HCT116 (cell line): Measurements from ENCODE around the gene APOM. TPM values are rescaled to one million over a fixed set of nuclear protein-coding genes. Genes with fewer than 3 reads are reported as not detected.

ENCODE experiments used
- ATAC-seq: fragments of 200-7000 bp; cut with Tn5 transposase; 2 replicates; pipeline ENCODE4 v1.9.1; 2020; ENCODE audit warnings: mild to moderate bottlenecking, moderate library complexity
- BruUV-seq: library from RNA; stranded (reverse); fragments of 400-500 nt; replicated peaks from 2 replicates; lab custom pipeline; 2021; lab: Mats Ljungman, UMichigan
- CTCF ChIA-PET: fragments of 300-600 bp; sonication (Branson Sonifier 250); formaldehyde crosslinking; loops from one replicate; lab custom pipeline; 2021; ENCODE audit warnings: antibody characterized with exemption; lab: Charles Lee
- POLR2A ChIA-PET: fragments of 300-600, 350-600 bp; sonication (Branson Sonifier 250); formaldehyde crosslinking; loops from one replicate; lab custom pipeline; 2021; ENCODE audit warnings: antibody characterized with exemption; lab: Charles Lee
- RAD21 ChIA-PET, 2 experiments: fragments of 300-600 bp; sonication (Branson Sonifier 250); formaldehyde crosslinking; loops; one replicate each; lab custom pipeline; 2023; ENCODE audit warnings: low total read pairs in 2 of 2; ENCODE audit not compliant: uncharacterized antibody in 2 of 2, unreplicated experiment in 2 of 2, low non-redundant PET in 1 of 2; lab: Charles Lee
- DNase-seq: peaks from one replicate; pipeline ENCODE4 v3.0.0-alpha.2; 2010; ENCODE audit warnings: low read depth, low spot score
- H2AFZ ChIP-seq: fragments of 200-600 bp; shearing (Covaris generic), sonication (generic); 2 replicates; pipeline ENCODE4 v1.6.1; 2017; ENCODE audit warnings: low read depth, mixed run types, mixed read lengths, antibody characterized with exemption, low read length; ENCODE audit not compliant: poor library complexity, severe bottlenecking
- H3K27ac ChIP-seq: 2 replicates; pipeline ENCODE4 v1.5.1; 2012; ENCODE audit warnings: low read depth, low read length
- H3K27me3 ChIP-seq: fragments of 200-600 bp; sonication (generic); 2 replicates; pipeline ENCODE4 v1.6.1; 2016; ENCODE audit warnings: mixed run types, low read length, mixed read lengths; ENCODE audit not compliant: insufficient read depth
- H3K36me3 ChIP-seq, 2 experiments: fragments of 200-500 bp in 1 of 2; fragments of 200-600 bp in 1 of 2; sonication (Bioruptor generic) in 1 of 2; sonication (generic) in 1 of 2; 2 replicates each; pipeline versions ENCODE4 v1.5.1 to v1.6.1; 2014 to 2016; ENCODE audit warnings: low read length in 2 of 2, inconsistent platforms in 1 of 2, mixed read lengths in 1 of 2, mixed run types in 1 of 2; ENCODE audit not compliant: insufficient read depth in 2 of 2, control insufficient read depth in 1 of 2
- H3K4me1 ChIP-seq, 2 experiments: fragments of 200-600 bp in 1 of 2; sonication (generic) in 1 of 2; 2 replicates each; pipeline versions ENCODE4 v1.5.1 to v1.6.1; 2012 to 2017; ENCODE audit warnings: low read length in 2 of 2, inconsistent platforms in 1 of 2, mild to moderate bottlenecking in 1 of 2, mixed read lengths in 1 of 2, mixed run types in 1 of 2, moderate library complexity in 1 of 2; ENCODE audit not compliant: insufficient read depth in 2 of 2, control insufficient read depth in 1 of 2
- H3K4me2 ChIP-seq: fragments of 200-600 bp; sonication (generic); 2 replicates; pipeline ENCODE4 v1.6.1; 2017; ENCODE audit warnings: mixed run types, low read length, mixed read lengths
- H3K4me3 ChIP-seq, 2 experiments: fragments of 200-600 bp in 1 of 2; sonication (generic) in 1 of 2; replicated peaks in 1 of 2; 2 replicates each; pipeline ENCODE4 v1.5.1; 2011 to 2016; ENCODE audit warnings: low read length in 2 of 2, control low read depth in 1 of 2, low read depth in 1 of 2, mild to moderate bottlenecking in 1 of 2, mixed read lengths in 1 of 2, mixed run types in 1 of 2
- H3K79me2 ChIP-seq: fragments of 200-600 bp; sonication (generic); 2 replicates; pipeline ENCODE4 v1.6.1; 2017; ENCODE audit warnings: mild to moderate bottlenecking, mixed run types, low read length, moderate library complexity, mixed read lengths; ENCODE audit not compliant: insufficient read depth
- H3K9ac ChIP-seq: fragments of 200-600 bp; sonication (generic); 2 replicates; pipeline ENCODE4 v1.6.1; 2016; ENCODE audit warnings: low read length, mixed read lengths
- H3K9me2 ChIP-seq: fragments of 200-600 bp; sonication (generic), shearing (Covaris generic); 2 replicates; pipeline ENCODE4 v1.6.1; 2017; ENCODE audit warnings: mixed run types, mild to moderate bottlenecking, moderate library complexity; ENCODE audit not compliant: insufficient read depth
- H3K9me3 ChIP-seq, 2 experiments: fragments of 200-500 bp in 1 of 2; fragments of 200-600 bp in 1 of 2; sonication (Bioruptor generic) in 1 of 2; sonication (generic) in 1 of 2; 2 replicates each; pipeline ENCODE4 v1.6.1; 2014 to 2017; ENCODE audit warnings: low read length in 2 of 2, mixed read lengths in 2 of 2, inconsistent platforms in 1 of 2, low read depth in 1 of 2, mild to moderate bottlenecking in 1 of 2, mixed run types in 1 of 2, moderate library complexity in 1 of 2; ENCODE audit not compliant: control insufficient read depth in 1 of 2, insufficient read depth in 1 of 2
- H4K20me1 ChIP-seq: fragments of 200-600 bp; sonication (generic), shearing (Covaris generic); 2 replicates; pipeline ENCODE4 v1.6.1; 2017; ENCODE audit warnings: mixed run types, mild to moderate bottlenecking, moderate library complexity; ENCODE audit not compliant: insufficient read depth
- ATF3 ChIP-seq: IDR thresholded peaks from 2 replicates; pipeline ENCODE4 v1.6.1; 2012
- CBX3 ChIP-seq: IDR thresholded peaks from 2 replicates; pipeline ENCODE4 v1.6.1; 2012; ENCODE audit warnings: low read depth
- CTCF ChIP-seq, 3 experiments: fragments of 200-600 bp in 1 of 3; sonication (generic) in 1 of 3; IDR thresholded peaks in 2 of 3; conservative IDR thresholded peaks in 1 of 3; 2 replicates each; pipeline ENCODE4 v1.5.1; 2012 to 2017; ENCODE audit warnings: low read depth in 2 of 3, low read length in 2 of 3, antibody characterized with exemption in 1 of 3, borderline replicate concordance in 1 of 3, control low read depth in 1 of 3, mild to moderate bottlenecking in 1 of 3, mixed read lengths in 1 of 3, mixed run types in 1 of 3, moderate library complexity in 1 of 3; ENCODE audit not compliant: insufficient read depth in 1 of 3
- EGR1 ChIP-seq: IDR thresholded peaks from 2 replicates; pipeline ENCODE4 v1.6.1; 2012; ENCODE audit warnings: low read depth
- ELF1 ChIP-seq: IDR thresholded peaks from 2 replicates; pipeline ENCODE4 v1.6.1; 2012; ENCODE audit warnings: low read depth, borderline replicate concordance
- EZH2phosphoT487 ChIP-seq: fragments of 200-600 bp; IDR thresholded peaks from 2 replicates; pipeline ENCODE4 v1.6.1; 2018; ENCODE audit warnings: antibody characterized with exemption, borderline replicate concordance
- FOSL1 ChIP-seq: IDR thresholded peaks from 2 replicates; pipeline ENCODE4 v1.6.1; 2012; ENCODE audit warnings: low read depth
- JUND ChIP-seq: IDR thresholded peaks from 2 replicates; pipeline ENCODE4 v1.6.1; 2012
- REST ChIP-seq: IDR thresholded peaks from 2 replicates; pipeline ENCODE4 v1.6.1; 2012; ENCODE audit warnings: low read depth
- SIN3A ChIP-seq: IDR thresholded peaks from 2 replicates; pipeline ENCODE4 v1.6.1; 2012; ENCODE audit warnings: low read depth
- TCF7L2 ChIP-seq: IDR thresholded peaks from 2 replicates; pipeline ENCODE4 v1.7.0; 2011; ENCODE audit warnings: borderline replicate concordance, inconsistent platforms; ENCODE audit not compliant: insufficient read depth, insufficient read length; ENCODE audit errors: extremely low read depth
- YY1 ChIP-seq: IDR thresholded peaks from 2 replicates; pipeline ENCODE4 v1.6.1; 2011; ENCODE audit warnings: low read length, low read depth, moderate library complexity, mild to moderate bottlenecking; ENCODE audit not compliant: insufficient replicate concordance; ENCODE audit errors: extremely low read depth
- ZFX ChIP-seq: fragments of 450-650 bp; IDR thresholded peaks from 2 replicates; pipeline ENCODE4 v1.6.1; 2017
- intact Hi-C: fragments of 100-400 bp; cut with micrococcal nuclease; formaldehyde crosslinking; loops from 2 replicates; pipeline ENCODE4 v1.10.0; 2022
- total RNA-seq: library from RNA; stranded (reverse); gene quantifications from one replicate; pipeline ENCODE4 v1.2.1, GENCODE V29; 2021; ENCODE audit not compliant: unreplicated experiment

Gene APOM
- total RNA-seq, 1 experiment from 2014 or later, result 2.2 TPM

- intact Hi-C loops, result no loop called here
- no peak for TF ChIP-seq REST
- no peak for TF ChIP-seq ZFX
- no peak for TF ChIP-seq EGR1
- no peak for TF ChIP-seq TCF7L2
- TF ChIP-seq ATF3, result no peak
- TF ChIP-seq FOSL1, result no peak
- TF ChIP-seq ELF1, result no peak
- TF ChIP-seq CBX3, result no peak
- no peak for TF ChIP-seq CTCF (IDR thresholded peaks at IDR 0.05 in 2 of 3, conservative IDR thresholded peaks at IDR 0.05 in 1 of 3; ENCODE audit: borderline replicate concordance in 1 of 3, insufficient read depth in 1 of 3, low read depth in 2 of 3, low read length in 2 of 3)
- no peak for TF ChIP-seq EZH2phosphoT487
- TF ChIP-seq YY1, result no peak
- TF ChIP-seq JUND, result no peak
- TF ChIP-seq SIN3A, result no peak
- POLR2A ChIA-PET, result no interaction called here
These were observed 22.3 kb downstream of the APOM start for GRCh38 chr6:31677955-31678354.

More at GRCh38 chr6:31677955-31678354, 22.3 kb downstream of the APOM start:
- CTCF ChIA-PET, result no interaction called here
- H3K4me3 ChIP-seq, result no peak overlapping the region
- no peak overlapping the region for H3K4me2 ChIP-seq
- H3K27ac ChIP-seq, result no peak overlapping the region
- H3K36me3 ChIP-seq, result no peaks in the 10 kb centered on the region; a peak in 1 of 4 replicates
- H3K27me3 ChIP-seq, result no peaks in the 10 kb centered on the region
- no peaks in the 10 kb centered on the region for H4K20me1 ChIP-seq
- RAD21 ChIA-PET, result interaction anchor here in 1 of 2 experiments (0.5 kb wide), 1 partner anchor 27 kb away, joined by 3 read pairs; no protein-coding TSS in a partner anchor
- H2AFZ ChIP-seq, result no peak overlapping the region
- H3K9me3 ChIP-seq, result no peaks in the 10 kb centered on the region
- H3K9me2 ChIP-seq, result no peaks in the 10 kb centered on the region
- no peaks in the 10 kb centered on the region for H3K79me2 ChIP-seq
- peaks cover 4 to 19% of the 10 kb centered on the region in 2 experiments; a peak in 3 of 4 replicates for H3K4me1 ChIP-seq
- H3K9ac ChIP-seq, result no peak overlapping the region
- ATAC-seq, result no peak
- DNase-seq, result no peak
- BruUV-seq, result no TSS peak
